Ecto neural progenitor cell (in vitro differentiated cells): ENCODE results near the gene AFMID.
"Not testable (repeated sequence)": the region's sequence is repeated elsewhere in the genome, so short reads cannot be mapped to it uniquely, and the experiment has no call there.

Experiments used
- DNase-seq: peaks from one replicate; pipeline ENCODE4 v3.0.0-alpha.2; 2018; ENCODE audit warnings: low spot score

Gene AFMID, protein sequence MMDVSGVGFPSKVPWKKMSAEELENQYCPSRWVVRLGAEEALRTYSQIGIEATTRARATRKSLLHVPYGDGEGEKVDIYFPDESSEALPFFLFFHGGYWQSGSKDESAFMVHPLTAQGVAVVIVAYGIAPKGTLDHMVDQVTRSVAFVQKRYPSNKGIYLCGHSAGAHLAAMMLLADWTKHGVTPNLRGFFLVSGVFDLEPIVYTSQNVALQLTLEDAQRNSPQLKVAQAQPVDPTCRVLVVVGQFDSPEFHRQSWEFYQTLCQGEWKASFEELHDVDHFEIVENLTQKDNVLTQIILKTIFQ

DNA sequence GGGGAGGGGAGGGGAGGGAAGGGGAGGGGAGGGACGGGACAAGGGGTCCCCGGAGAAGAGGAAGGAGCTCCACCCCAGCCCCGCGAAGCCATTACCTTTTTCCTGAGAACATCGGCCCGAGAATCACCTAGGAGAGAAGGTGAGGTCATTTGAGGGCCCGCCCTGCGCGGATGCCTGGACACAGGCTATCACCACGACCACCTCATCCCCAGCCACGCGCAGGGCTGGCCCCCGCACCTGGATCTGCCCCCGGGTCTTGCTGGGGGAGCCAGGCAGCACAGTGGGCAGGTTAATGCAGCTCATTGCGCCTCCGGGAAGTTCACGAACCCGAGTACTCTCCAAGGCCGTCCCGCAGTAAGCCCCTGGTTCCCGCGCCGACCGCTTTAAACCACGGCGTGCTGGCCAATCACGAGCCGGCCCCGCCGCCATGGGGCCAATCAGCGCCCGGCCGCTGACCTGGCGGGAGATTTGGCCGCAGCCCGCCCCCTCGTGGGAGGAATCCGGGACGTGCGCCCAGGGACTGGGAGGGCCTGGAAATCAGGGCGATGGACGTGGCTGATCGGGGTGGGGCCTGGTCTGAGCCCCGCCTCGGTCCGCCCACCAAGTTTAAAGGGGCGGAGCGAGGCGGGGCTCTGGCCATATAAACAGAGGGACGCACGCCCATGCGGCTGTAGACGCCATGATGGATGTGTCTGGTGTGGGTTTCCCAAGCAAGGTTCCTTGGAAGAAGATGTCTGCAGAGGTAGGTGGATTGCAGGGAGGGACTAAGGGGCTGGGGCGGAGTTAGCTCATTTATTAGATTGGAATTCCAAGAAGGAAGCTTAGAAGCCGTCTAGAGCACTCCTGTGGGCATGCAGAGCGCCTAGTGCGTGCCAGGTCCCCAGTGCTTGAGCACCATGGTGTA lies at the start of gene AFMID, which contains the start of gene TK1:
AFMID (plus strand) TSS at position 671 of the 904 bp plus-strand sequence; CDS start at position 680, 9 bp downstream.
TK1 (minus strand) TSS at position 361 of the 904 bp plus-strand sequence; CDS start at position 303, 58 bp downstream.
- DNase-seq = peak; percentile 100

DNA sequence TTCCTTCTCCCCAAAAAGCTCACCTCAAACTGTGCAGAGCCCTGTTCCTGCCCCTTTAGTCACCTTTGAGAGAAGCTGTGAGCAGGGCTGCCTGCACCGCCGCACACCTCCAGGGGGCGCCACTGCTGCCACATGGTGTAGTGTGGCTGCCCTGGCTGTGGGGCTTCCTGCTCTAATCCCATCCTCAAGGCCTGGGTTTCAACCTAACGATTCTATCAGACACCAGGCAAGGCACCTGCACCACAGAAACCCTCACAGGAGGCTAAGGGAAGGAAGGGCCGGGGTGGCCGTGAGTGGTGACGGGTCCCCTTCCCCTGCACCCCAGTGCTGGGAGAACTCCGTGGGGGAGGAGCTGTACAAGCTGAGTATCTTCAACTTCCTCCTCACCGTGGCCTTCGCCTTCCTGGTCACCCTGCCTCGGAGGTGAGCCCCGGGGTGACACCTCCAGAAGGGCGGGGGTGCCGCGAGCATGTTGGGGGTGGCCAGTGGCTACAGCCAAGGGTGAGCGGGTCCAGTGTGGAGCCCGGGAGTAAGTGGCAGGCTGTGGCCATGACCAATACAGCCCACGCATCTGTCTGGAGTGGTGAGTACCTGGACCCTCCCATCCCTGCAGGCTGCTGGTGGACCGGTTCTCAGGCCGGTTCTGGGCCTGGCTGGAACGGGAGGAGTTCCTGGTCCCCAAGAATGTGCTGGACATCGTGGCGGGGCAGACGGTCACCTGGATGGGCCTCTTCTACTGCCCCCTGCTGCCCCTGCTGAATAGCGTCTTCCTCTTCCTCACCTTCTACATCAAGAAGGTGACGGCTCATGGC lies 49.6 kb upstream of the AFMID start:
- peak; percentile 61 for DNase-seq

DNA sequence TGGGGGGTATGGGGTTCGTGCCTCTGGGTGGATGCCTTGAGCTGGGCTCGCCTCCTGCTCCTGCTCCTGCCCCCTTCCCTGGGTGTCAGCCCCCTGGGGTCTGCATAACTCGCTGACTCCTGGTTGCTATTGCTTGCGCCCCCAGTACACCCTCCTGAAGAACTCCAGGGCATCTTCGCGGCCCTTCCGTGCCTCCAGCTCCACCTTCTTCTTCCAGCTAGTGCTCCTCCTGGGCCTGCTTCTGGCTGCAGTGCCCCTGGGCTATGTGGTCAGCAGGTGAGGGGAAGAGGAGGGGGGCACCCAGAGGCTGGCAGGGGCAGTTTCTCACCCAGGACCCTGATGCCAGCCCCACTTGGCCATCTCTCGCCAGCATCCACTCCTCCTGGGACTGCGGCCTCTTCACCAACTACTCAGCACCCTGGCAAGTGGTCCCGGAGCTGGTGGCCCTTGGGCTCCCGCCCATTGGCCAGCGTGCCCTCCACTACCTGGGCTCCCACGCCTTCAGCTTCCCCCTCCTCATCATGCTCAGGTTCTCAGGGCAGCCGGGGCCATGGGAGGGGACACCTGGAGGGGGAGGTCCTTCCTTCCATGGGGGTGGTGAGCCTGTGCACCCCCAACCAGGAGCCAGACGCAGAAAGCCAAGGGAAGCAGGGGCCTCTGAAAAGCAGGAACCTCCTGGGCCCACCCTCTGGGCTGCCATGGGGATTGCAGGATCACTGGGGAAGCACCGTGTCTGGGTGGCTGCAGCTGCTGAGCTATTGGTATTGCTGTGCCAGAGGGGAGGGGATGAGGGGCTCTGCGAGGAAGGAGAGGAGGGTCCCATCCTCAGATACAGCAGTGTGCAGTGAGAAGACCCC lies 48.7 kb upstream of the AFMID start:
- DNase-seq = peak; percentile 56

DNA sequence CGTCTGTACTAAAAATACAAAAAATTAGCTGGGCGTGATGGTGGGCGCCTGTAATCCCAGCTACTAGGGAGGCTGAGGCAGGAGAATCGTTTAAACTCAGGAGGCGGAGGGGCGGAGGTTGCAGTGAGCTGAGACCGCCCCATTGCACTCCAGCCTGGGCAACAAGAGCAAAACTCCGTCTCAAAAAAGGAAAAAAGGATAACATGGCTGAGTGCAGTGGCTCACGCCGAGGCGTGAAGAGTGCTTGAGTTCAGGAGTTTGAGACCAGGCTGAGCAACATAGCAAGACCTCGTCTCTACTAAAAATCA lies 47.3 kb upstream of the AFMID start:
- not testable (repeated sequence) for DNase-seq

DNA sequence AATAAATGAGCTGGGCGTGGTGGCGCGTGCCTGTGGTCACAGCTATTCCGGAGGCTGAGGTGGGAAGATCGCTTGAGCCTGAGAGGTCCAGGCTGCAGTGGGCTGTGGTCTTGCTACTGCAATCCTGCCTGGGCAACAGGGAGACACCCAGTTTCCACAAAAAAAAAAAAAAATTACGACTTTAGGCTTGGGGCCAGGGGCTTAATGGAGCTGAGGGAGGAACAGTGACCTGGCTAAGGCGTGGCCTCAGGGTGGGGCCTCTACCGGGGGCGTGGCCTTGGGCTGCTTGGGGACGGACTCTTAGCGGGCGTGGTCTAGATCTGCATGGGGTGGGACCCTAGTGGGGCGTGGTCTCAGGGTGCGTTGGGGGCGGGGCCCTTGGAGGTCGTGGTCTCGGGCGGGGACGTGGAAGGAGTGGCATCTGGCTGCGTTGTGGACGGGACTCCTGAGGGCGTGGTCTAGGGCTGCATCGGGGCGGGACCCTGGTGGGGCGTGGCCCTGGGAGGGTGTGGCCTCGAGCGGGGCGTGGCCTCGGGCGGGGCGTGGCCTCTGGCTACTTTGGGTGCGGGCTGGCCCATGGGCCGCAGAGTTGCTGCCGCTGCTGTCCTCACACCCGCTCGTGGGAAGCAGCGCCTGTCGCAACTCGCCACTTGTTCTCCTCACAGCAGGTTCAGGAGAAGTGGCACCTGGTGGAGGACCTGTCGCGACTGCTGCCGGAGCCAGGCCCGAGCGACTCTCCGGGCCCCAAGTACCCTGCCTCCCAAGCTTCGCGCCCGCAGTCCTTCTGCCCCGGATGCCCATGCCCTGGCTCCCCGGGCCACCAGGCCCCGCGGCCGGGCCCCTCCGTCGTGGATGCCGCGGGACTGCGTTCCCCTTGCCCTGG lies 46.8 kb upstream of the AFMID start:
- peak; percentile 100 for DNase-seq

DNA sequence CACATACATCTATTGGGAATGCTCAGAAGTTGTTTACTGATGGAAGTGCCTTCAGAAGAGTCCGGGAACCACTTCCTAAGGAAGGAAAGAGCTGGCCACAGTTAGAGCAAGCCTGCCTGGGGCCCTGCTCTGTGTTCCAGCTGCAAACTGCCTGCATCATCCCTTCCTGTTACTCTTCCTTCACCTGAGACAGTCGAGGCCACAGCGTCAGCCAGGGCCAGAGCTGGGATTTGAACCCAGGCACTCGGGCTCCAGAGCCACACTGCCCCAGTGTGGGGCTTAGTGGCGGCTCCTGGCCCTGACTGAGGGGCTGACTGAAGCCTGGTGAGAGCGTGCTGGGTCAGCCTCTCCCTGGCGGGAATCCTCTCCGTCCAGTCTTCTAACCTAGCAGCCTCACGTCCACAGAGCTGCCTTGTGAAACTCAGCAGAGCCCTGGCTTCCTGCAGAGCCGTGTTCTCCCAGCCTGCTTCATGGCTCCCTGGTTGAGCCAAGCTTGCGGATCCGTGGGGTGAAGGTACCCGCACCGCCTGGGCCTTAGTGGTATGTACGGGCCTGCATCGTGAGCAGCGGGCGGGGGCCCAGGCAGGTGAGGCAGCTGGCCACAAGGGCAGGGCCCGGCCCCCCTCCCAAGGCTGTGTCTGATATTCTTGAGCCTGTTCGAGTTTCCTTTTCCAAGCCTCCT lies 45.6 kb upstream of the AFMID start:
- DNase-seq = peak; percentile 54

DNA sequence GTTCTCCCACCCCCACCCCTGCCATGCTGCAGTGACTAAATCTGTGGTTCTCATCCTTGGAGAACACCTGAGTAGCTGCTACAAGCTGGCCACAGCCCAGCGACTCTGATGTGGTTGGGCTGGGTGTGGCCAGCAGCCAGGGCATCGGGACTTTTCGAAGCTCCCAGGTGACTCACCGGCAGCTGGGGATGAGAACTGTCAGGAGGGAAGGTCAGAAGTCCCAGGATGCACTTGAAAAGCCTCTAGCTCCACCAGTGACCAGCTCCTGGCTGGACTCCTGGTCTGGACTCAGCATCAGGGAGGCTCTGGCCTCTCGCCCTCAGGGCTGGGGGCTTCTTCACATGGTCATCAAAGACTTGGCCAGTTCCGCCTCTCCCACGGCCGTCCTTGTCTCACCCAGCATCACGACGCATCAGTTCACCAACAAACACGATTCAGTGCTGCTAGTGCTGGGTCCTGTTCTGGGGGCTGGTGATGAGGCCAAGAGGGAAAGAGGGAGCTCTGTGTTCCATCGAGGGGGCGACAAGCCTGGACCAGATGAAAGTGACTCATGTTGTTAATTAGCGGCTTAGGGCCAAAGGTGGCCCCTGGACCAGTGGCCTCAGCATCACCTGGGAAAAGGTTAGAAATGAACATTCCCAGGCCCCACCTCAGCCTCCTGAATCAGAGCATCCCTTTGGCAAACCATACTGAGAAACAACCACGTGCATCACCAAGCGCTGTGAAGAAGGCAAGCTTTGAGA lies 44.9 kb upstream of the AFMID start:
- peak; percentile 51 for DNase-seq

DNA sequence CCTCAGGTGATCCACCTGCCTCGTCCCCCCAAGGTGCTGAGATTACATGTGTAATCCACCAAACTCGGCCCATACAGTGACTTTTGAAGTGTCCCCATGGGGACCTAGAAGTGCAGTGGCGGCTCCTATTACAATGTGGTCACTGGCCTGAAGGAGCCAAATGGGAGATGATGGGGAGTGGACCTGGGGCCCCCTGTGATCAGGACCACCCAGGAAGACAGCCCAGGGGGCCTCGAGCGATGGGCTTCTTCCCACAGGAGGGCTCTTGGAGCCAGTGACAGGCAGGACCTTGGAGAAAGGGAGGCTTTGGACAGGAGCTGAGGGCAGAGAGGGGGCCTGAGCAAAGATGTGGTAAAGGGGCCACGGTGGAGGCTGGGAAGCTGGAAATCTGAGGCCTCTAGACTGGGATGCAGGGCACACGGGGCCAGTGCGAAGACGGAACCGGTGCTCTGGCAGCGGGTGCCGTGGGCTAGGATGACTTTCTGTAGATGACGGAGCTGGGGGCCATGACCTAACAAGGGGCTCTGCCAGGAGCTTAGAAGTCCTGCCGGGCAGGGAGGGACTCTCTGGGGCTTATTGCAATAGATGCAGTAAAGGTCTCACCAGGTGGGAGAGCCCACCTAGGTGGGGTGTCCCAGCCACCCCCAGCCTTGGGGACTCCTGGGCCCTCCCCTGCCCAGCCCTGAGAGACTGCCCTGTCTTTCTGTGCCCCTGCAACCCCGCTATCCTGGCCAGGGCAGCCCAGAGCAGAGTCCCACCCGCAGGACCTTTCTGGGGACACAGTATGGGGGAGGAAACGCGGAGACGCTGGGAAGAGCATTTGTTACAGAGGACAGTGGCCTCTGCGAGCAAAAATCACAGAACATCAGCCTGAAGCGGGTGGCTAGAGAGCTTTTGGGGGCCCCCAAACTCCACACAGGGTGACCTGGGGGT lies 43.7 kb upstream of the AFMID start:
- DNase-seq = peak; percentile 46

DNA sequence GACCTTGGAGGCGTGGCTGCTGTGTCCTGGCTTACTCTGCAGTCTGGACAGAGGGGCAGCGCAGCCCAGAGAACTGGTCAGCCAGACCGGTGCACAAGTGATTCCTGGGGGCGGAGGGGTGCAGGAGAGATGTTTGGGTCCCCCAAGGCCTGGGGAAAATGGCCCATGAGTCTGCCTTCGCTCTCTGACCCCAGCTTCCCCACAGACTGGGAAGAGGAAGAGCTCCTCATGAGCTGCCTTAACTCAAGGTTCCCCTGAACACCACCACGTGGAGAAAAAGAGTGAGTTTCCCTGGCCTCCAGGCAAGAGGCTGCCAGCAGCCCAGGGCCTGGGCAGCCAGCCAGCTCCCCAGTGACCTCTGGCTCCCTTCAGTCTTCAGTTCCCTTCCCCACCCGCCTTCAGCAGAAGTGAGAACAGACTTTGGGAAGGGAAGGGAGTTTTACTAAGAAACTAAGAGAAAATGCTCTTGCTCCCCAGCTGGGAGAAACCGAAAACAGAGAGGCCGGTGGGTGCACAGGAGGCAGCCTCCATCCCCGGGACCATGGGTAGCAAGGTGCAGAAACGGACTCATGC lies 42.9 kb upstream of the AFMID start:
- peak; percentile 53 for DNase-seq

DNA sequence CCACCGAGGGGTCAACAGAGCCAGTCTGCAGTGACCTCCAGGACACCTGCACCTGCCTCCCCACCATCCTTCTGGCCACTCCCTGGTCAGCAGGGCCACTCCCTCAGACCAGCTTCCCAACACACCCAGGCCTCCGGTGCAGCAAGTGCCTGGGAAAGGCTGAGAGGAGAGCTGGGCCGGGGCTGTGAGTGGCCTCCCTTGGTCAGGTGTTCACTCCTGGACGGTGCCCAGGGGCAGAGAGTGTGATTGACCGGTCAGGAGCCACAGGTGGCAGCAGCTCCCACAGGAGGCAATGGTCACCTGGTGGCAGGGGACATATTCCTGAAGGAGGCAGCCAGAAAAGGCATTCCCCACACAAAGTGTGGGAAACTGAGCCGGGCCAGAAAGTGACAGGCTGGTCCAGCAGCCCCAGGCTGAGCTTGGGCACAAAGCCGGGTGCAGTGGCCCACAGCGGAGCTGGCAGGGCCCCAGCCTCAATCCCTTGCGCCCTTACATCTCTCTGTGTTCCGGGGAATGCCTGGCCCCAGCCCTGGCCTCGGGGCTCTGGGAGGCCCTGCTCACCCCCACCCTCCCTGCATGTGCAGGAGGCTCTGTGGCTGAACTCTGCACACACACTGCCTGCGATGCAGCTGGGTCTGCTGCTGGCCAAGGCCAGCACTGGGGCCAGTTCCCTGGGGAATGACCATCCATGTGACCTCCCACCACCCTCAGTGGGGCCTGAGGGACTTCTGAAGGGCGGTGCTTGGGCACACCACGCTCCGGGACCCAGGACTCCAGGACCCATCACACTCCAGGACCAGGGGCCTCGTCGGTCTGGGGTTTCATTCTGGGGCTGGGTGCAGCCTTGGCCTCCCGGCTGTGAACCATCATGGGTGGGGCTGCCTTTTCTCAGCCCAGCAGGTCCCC lies 42.2 kb upstream of the AFMID start:
- peak; percentile 61 for DNase-seq

DNA sequence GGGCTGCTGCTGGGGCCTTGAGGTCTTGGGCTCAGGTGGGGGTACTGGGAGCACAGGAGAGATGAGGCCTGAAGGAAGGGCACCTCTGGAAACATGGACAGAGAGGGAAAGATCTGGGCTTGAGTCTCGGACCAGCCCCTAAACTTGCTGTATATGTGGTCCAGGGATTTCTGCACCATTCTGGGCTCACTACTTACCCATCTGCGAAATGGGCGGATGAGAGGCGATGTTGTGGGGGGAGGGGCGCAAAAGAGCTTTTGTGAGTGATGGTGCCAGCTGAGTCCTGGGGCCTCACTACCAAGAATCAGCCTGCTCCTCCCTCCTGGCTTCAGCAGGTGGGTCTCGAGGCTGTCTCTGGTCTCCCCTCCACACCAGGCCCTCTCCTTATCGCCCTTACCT lies 40.7 kb upstream of the AFMID start:
- DNase-seq = no peak

DNA sequence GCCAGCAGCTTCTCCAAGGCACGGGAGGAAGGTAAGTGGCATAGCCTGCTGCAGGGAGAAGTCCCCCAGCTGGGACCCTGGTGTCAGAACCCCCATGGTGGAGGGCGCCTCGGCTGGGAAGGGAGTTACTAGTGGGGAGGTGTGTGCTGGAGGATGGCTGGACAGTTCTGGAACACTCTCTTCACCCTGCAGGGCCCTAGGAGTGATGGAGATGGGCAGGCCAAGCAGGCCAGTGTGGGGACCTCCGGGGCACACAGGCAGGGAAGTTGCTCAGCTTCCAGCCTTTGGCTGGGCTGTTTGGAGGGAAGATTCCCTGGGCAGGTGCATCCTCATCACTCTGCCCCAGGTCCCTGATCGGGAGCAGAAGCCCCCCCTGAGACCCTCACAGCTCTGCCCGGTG lies 40.3 kb upstream of the AFMID start:
- no peak for DNase-seq

DNA sequence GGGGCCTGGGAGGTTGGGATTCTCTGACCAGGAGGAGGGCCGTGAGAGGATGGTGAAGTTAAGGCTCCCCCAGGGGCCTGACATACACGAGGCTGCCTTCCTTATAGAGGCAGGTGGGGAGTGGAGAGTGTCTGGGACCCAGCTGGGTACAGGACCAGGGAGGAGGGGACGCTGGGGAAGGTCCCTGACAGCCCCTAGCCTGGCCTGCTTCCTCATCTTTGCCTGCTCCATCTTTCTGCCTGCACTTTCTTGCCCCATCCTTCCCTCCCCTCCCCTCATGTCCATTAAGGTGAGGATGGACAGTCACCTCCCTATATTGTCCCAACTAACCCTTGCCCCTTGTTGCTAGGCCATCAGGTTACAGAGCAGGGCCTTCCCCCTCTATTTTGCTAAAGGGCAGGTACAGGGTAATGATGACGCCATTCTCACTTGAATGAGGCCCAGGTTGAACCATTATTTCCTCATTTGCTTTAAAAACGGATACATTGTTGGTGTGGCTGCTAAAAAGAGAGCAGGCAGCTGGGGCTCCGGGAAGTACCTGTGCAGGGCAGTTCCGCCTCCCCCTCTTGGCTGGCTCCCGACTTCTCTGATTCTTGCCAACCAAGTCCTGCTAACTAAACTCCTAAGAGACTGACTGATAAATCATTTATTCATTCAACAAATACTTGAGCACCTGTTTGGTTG lies 39.7 kb upstream of the AFMID start:
- no peak for DNase-seq

DNA sequence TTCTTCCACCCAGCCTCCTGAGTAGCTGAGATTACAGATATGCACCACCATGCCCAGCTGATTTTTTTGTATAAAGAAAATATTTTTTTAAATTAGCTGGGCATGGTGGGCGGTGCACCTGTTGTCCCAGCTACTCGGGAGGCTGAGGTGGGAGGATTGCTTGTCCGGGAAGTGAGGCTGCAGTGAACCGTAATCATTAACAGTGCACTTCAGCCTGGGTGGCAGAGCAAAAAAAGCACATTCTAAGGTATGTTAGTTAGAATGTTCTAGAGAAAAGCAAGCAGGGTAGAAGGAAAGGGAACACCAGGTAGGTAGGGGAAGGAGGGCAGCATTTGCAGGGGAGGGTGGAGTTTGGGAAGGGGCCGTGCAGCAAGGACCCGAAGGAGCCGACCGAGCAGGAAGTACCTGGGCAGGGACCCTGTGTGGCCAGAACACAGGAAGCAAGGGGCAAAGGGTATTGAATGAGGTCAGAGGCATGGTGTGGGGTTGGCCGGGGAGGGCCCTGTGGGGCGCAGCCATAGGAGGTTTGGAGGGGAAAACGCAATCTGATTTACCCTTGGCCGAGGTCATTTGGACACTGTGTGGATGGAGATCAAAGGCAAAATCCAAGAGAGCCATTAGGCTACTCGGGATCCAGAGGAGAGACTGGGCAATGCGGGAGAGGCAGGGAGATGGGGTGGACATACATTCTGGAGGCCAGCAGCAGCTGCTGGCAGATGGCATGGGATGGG lies 38.7 kb upstream of the AFMID start:
- DNase-seq = no peak

DNA sequence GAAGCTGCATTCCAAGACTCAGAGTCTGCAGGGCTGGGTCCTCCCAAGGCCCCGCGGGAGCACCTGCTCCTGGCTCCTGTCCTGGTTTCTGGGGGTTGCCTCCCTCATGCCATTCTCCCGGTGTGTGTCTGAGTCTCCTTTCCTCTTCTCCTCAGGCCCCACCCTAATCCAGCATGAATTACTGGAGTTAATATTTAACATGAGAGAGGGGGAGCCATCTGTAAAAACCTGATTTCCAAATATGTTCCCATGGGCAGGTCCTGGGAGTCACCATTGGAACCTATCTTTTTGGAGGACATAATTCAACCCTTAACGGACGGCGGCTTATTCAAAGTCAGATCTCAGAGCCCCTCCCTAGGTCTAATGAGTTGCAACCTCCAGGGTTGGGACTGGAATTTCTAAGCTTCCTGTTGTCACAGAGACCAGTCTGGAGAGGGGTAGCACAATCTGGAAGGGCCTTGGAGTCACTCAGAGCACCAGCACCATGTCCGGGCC lies 35.6 kb upstream of the AFMID start:
- DNase-seq = peak; percentile 49
